IMR-90 (cell line): ENCODE results near the gene PDE8B. TPM values are rescaled to one million over a fixed set of nuclear protein-coding genes. Genes with fewer than 3 reads are reported as not detected.
"Not testable (repeated sequence)": the region's sequence is repeated elsewhere in the genome, so short reads cannot be mapped to it uniquely, and the experiment has no call there.

ENCODE experiments used
- ATAC-seq: fragments of 200-7000 bp; cut with Tn5 transposase; 2 replicates; pipeline ENCODE4 v1.9.1; 2020; ENCODE audit warnings: low read depth, mild to moderate bottlenecking, moderate library complexity
- BruUV-seq: library from RNA; stranded (reverse); fragments of 400-500 nt; replicated peaks from 2 replicates; lab custom pipeline; 2021; lab: Mats Ljungman, UMichigan
- CTCF ChIA-PET: fragments of 300-600 bp; formaldehyde crosslinking; extraction: SDS; loops from one replicate; lab custom pipeline; 2021; ENCODE audit warnings: antibody characterized with exemption; lab: Yijun Ruan, JAX
- POLR2A ChIA-PET: fragments of 300-600 bp; sonication (Branson Sonifier 250); formaldehyde crosslinking; loops from one replicate; lab custom pipeline; 2022; ENCODE audit warnings: antibody characterized with exemption; ENCODE audit not compliant: unreplicated experiment; lab: Charles Lee
- DNase-seq: peaks from one replicate; pipeline ENCODE4 v3.0.0; 2013
- H2AFZ ChIP-seq: replicated peaks from 2 replicates; pipeline ENCODE3; 2013; ENCODE audit warnings: low read length, mild to moderate bottlenecking; ENCODE audit not compliant: poor library complexity
- H2AK5ac ChIP-seq: 2 replicates; pipeline ENCODE4 v1.6.1; 2013; ENCODE audit warnings: low read depth, low read length, inconsistent platforms
- H2AK9ac ChIP-seq: replicated peaks from 2 replicates; pipeline ENCODE3; 2013; ENCODE audit warnings: mild to moderate bottlenecking, low read depth, low read length, moderate library complexity; ENCODE audit not compliant: poor library complexity
- H2BK120ac ChIP-seq: 2 replicates; pipeline ENCODE4 v1.6.1; 2013; ENCODE audit warnings: low read depth, low read length, inconsistent platforms
- H2BK15ac ChIP-seq: 3 replicates; pipeline ENCODE4 v1.6.1; 2013; ENCODE audit warnings: low read depth, low read length, inconsistent platforms
- H2BK20ac ChIP-seq: 2 replicates; pipeline ENCODE4 v1.6.1; 2013; ENCODE audit warnings: low read depth, mild to moderate bottlenecking, inconsistent platforms, low read length, moderate library complexity
- H2BK5ac ChIP-seq: 2 replicates; pipeline ENCODE4 v1.6.1; 2013; ENCODE audit warnings: mild to moderate bottlenecking, low read depth, low read length, inconsistent platforms; ENCODE audit not compliant: poor library complexity, severe bottlenecking
- H3K14ac ChIP-seq: replicated peaks from 2 replicates; pipeline ENCODE4 v1.6.1; 2013; ENCODE audit warnings: low read depth, low read length, inconsistent platforms
- H3K18ac ChIP-seq: 2 replicates; pipeline ENCODE4 v1.6.1; 2013; ENCODE audit warnings: low read depth, low read length, control low read depth
- H3K23ac ChIP-seq: 2 replicates; pipeline ENCODE4 v1.6.1; 2013; ENCODE audit warnings: low read depth, low read length, inconsistent platforms
- H3K27ac ChIP-seq: 2 replicates; pipeline ENCODE4 v1.5.1; 2013; ENCODE audit warnings: mild to moderate bottlenecking, control low read depth, low read length; ENCODE audit not compliant: insufficient read depth
- H3K27me3 ChIP-seq: 2 replicates; pipeline ENCODE4 v1.6.1; 2013; ENCODE audit warnings: low read length; ENCODE audit not compliant: control insufficient read depth, insufficient read depth
- H3K36me3 ChIP-seq: 2 replicates; pipeline ENCODE4 v1.6.1; 2013; ENCODE audit warnings: low read length, mixed read lengths; ENCODE audit not compliant: control insufficient read depth, insufficient read depth
- H3K4ac ChIP-seq: 2 replicates; pipeline ENCODE4 v1.6.1; 2013; ENCODE audit warnings: low read depth, low read length, inconsistent platforms
- H3K4me1 ChIP-seq: 2 replicates; pipeline ENCODE4 v1.6.1; 2013; ENCODE audit warnings: low read length, mixed read lengths; ENCODE audit not compliant: control insufficient read depth, insufficient read depth
- H3K4me2 ChIP-seq: 2 replicates; pipeline ENCODE4 v1.6.1; 2013; ENCODE audit warnings: low read depth, mild to moderate bottlenecking, control low read depth, low read length, moderate library complexity
- H3K4me3 ChIP-seq: 2 replicates; pipeline ENCODE4 v1.5.1; 2013; ENCODE audit warnings: low read depth, mild to moderate bottlenecking, control low read depth, low read length, moderate library complexity; ENCODE audit not compliant: insufficient read depth
- H3K56ac ChIP-seq: 2 replicates; pipeline ENCODE4 v1.6.1; 2013; ENCODE audit warnings: low read length, inconsistent platforms; ENCODE audit not compliant: insufficient read depth; ENCODE audit errors: extremely low read depth
- H3K79me1 ChIP-seq, 2 experiments: 2 replicates each; pipeline ENCODE4 v1.6.1; 2013; ENCODE audit warnings: low read length in 2 of 2, inconsistent platforms in 1 of 2, low read depth in 1 of 2
- H3K9ac ChIP-seq: 2 replicates; pipeline ENCODE4 v1.6.1; 2013; ENCODE audit warnings: low read depth, low read length, control low read depth
- H3K9me1 ChIP-seq: 2 replicates; pipeline ENCODE4 v1.6.1; 2013; ENCODE audit warnings: low read length, inconsistent platforms; ENCODE audit not compliant: insufficient read depth
- H3K9me3 ChIP-seq: 2 replicates; pipeline ENCODE4 v1.6.1; 2013; ENCODE audit warnings: low read length; ENCODE audit not compliant: control insufficient read depth, insufficient read depth
- H4K20me1 ChIP-seq: 2 replicates; pipeline ENCODE4 v1.6.1; 2013; ENCODE audit warnings: low read length, inconsistent platforms; ENCODE audit not compliant: insufficient read depth
- H4K5ac ChIP-seq: 2 replicates; pipeline ENCODE4 v1.6.1; 2013; ENCODE audit warnings: mild to moderate bottlenecking, low read depth, low read length, control low read depth
- H4K8ac ChIP-seq, 2 experiments: 2 replicates each; pipeline ENCODE4 v1.6.1; 2013; ENCODE audit warnings: low read depth in 2 of 2, low read length in 2 of 2, control low read depth in 1 of 2, inconsistent platforms in 1 of 2
- H4K91ac ChIP-seq: 2 replicates; pipeline ENCODE4 v1.6.1; 2013; ENCODE audit warnings: low read depth, low read length, inconsistent platforms; ENCODE audit not compliant: insufficient read depth
- WGBS, 2 experiments: methylation state at CpG; one replicate each; pipeline versions ENCODE4 v1.1.5 to v1.1.7; 2013; ENCODE audit warnings: missing lambda C conversion rate in 2 of 2; ENCODE audit not compliant: insufficient read length in 1 of 2; ENCODE audit errors: extremely low coverage in 2 of 2; 5-methylcytosine and 5-hydroxymethylcytosine counted together
- dilution Hi-C: fragments of 300-500 bp; cut with HindIII; formaldehyde crosslinking; loops from one replicate; pipeline ENCODE4 v1.14.3; 2018; ENCODE audit warnings: low sequenced_read_pairs; ENCODE audit not compliant: unreplicated experiment
- in situ Hi-C: fragments of 300-500 bp; cut with MboI; formaldehyde crosslinking; loops from 3 replicates; pipeline ENCODE4 v1.14.3; 2019; ENCODE audit warnings: low sequenced_read_pairs, inconsistent platforms, mixed read lengths
- intact Hi-C: fragments of 100-400 bp; cut with micrococcal nuclease; formaldehyde crosslinking; loops from 2 replicates; pipeline ENCODE4 v1.10.0; 2022
- polyA plus RNA-seq, 3 experiments: library from polyadenylated mRNA; depleted of rRNA; stranded (reverse); fragments of >200 nt; gene quantifications; 2 replicates each; pipeline ENCODE4 v1.2.3, GENCODE V29; 2012; ENCODE audit warnings: low replicate concordance in 1 of 3
- total RNA-seq: library from RNA; depleted of rRNA; stranded (reverse); fragments of >200 nt; gene quantifications from 2 replicates; pipeline ENCODE4 v1.2.3, GENCODE V29; 2012

Gene PDE8B
- total and polyA plus RNA-seq, 2 of the 4 experiments (the other 2 are of a cell fraction), result under 0.01 to 0.03 TPM

GRCh38 chr5:77386340-77386739 lies 175.9 kb downstream of the PDE8B start:
- H3K4me1 ChIP-seq, H3K9me3 ChIP-seq, H2BK120ac ChIP-seq, H3K18ac ChIP-seq, H3K27ac ChIP-seq, H2AK9ac ChIP-seq, H3K79me1 ChIP-seq, H4K8ac ChIP-seq, H4K91ac ChIP-seq, H4K20me1 ChIP-seq, dilution Hi-C loops, H4K5ac ChIP-seq, CTCF ChIA-PET, H3K27me3 ChIP-seq, H2BK5ac ChIP-seq, H3K4me3 ChIP-seq, H3K14ac ChIP-seq, DNase-seq, H3K36me3 ChIP-seq, H2BK15ac ChIP-seq, H2BK20ac ChIP-seq, H3K9me1 ChIP-seq, ATAC-seq, BruUV-seq, H3K4me2 ChIP-seq, H2AK5ac ChIP-seq, H2AFZ ChIP-seq, H3K9ac ChIP-seq, intact Hi-C loops, H3K4ac ChIP-seq, H3K23ac ChIP-seq, H3K56ac ChIP-seq, in situ Hi-C loops, POLR2A ChIA-PET: not testable (repeated sequence)
- WGBS, 2 experiments, result no CpG with 5 or more reads among the region's 1 CpG
